ENCODE measurements around the gene LRRD1. TPM values are rescaled to one million over a fixed set of nuclear protein-coding genes. Genes with fewer than 3 reads are reported as not detected.

LRRD1 gene
- total RNA-seq, 1 experiment from 2014 or later = not detected

DNA sequence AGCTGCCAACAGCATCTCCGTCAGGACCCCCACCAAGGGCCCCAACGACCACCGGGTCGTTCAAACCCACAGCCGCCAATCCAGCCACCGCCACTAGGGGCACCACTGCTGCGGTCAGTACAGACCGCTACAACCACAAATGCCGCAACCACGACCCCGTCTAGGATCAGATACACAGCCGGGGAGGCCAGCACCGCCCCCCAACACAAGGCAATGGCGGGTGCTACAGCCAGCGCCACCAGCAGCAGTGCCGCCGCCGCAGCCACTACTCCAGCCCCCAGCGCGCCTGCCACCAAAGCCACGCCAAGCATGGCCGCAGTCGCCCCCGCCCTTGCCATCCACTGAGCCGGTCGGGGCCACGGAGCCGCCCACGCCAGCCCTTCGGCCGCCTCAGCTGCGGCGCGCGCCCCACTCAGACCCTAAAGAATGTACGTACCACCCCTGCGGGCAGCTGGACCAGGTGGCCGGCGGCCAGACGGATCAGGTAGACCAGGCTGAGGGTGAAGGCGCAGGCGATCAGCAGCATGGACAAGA is 45.1 kb downstream of the LRRD1 start (continued):
- TF ChIP-seq ZNF281 (CRISPR knock-in tag; IDR thresholded peaks at IDR 0.05) (no peak), SP1 (CRISPR knock-in tag; conservative IDR thresholded peaks at IDR 0.05) (no peak), MAX (CRISPR knock-in tag; IDR thresholded peaks at IDR 0.05) (no peak; the same call in 1 of the 2 replicates), MLX (CRISPR knock-in tag; IDR thresholded peaks at IDR 0.05) (no peak), HMGA2 (CRISPR knock-in tag; IDR thresholded peaks at IDR 0.05) (no peak), PREB (CRISPR knock-in tag; IDR thresholded peaks at IDR 0.05; ENCODE audit: borderline replicate concordance) (no peak), NFYB (CRISPR knock-in tag; conservative IDR thresholded peaks at IDR 0.05; ENCODE audit: low read depth) (no peak), ETV6 (CRISPR knock-in tag; IDR thresholded peaks at IDR 0.05) (no peak), NR2C2 (CRISPR knock-in tag; IDR thresholded peaks at IDR 0.05) (0 out of 2 replicates have a peak, but pooled peaks have one; percentile 13), ZNF232 (CRISPR knock-in tag; IDR thresholded peaks at IDR 0.05) (0 out of 2 replicates have a peak, but pooled peaks have one; percentile 18), ZNF532 (CRISPR knock-in tag; IDR thresholded peaks at IDR 0.05; ENCODE audit: borderline replicate concordance) (no peak), ESRRA (CRISPR knock-in tag; IDR thresholded peaks at IDR 0.05; ENCODE audit: borderline replicate concordance) (0 out of 2 replicates have a peak, but pooled peaks have one; percentile 59), ZMAT4 (CRISPR knock-in tag; IDR thresholded peaks at IDR 0.05) (no peak)
- TF ChIP-seq, protein P1, sequence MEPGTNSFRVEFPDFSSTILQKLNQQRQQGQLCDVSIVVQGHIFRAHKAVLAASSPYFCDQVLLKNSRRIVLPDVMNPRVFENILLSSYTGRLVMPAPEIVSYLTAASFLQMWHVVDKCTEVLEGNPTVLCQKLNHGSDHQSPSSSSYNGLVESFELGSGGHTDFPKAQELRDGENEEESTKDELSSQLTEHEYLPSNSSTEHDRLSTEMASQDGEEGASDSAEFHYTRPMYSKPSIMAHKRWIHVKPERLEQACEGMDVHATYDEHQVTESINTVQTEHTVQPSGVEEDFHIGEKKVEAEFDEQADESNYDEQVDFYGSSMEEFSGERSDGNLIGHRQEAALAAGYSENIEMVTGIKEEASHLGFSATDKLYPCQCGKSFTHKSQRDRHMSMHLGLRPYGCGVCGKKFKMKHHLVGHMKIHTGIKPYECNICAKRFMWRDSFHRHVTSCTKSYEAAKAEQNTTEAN (CRISPR knock-in tag; IDR thresholded peaks at IDR 0.05) = no peak
- TF ChIP-seq, protein P2, sequence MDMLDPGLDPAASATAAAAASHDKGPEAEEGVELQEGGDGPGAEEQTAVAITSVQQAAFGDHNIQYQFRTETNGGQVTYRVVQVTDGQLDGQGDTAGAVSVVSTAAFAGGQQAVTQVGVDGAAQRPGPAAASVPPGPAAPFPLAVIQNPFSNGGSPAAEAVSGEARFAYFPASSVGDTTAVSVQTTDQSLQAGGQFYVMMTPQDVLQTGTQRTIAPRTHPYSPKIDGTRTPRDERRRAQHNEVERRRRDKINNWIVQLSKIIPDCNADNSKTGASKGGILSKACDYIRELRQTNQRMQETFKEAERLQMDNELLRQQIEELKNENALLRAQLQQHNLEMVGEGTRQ (CRISPR knock-in tag; IDR thresholded peaks at IDR 0.05) = no peak
- TF ChIP-seq, protein P3, sequence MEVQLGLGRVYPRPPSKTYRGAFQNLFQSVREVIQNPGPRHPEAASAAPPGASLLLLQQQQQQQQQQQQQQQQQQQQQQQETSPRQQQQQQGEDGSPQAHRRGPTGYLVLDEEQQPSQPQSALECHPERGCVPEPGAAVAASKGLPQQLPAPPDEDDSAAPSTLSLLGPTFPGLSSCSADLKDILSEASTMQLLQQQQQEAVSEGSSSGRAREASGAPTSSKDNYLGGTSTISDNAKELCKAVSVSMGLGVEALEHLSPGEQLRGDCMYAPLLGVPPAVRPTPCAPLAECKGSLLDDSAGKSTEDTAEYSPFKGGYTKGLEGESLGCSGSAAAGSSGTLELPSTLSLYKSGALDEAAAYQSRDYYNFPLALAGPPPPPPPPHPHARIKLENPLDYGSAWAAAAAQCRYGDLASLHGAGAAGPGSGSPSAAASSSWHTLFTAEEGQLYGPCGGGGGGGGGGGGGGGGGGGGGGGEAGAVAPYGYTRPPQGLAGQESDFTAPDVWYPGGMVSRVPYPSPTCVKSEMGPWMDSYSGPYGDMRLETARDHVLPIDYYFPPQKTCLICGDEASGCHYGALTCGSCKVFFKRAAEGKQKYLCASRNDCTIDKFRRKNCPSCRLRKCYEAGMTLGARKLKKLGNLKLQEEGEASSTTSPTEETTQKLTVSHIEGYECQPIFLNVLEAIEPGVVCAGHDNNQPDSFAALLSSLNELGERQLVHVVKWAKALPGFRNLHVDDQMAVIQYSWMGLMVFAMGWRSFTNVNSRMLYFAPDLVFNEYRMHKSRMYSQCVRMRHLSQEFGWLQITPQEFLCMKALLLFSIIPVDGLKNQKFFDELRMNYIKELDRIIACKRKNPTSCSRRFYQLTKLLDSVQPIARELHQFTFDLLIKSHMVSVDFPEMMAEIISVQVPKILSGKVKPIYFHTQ (CRISPR knock-in tag; IDR thresholded peaks at IDR 0.05) = no peak
